IPS-NIHi7 (cell line): Measurements from ENCODE around the gene SLC22A3.
"Not testable (repeated sequence)": the region's sequence is repeated elsewhere in the genome, so short reads cannot be mapped to it uniquely, and the experiment has no call there.

Experiments
- DNase-seq: peaks from one replicate; pipeline ENCODE4 v3.0.0; 2012; ENCODE audit warnings: mixed read lengths; ENCODE audit errors: extremely low spot score

The SLC22A3 gene, protein sequence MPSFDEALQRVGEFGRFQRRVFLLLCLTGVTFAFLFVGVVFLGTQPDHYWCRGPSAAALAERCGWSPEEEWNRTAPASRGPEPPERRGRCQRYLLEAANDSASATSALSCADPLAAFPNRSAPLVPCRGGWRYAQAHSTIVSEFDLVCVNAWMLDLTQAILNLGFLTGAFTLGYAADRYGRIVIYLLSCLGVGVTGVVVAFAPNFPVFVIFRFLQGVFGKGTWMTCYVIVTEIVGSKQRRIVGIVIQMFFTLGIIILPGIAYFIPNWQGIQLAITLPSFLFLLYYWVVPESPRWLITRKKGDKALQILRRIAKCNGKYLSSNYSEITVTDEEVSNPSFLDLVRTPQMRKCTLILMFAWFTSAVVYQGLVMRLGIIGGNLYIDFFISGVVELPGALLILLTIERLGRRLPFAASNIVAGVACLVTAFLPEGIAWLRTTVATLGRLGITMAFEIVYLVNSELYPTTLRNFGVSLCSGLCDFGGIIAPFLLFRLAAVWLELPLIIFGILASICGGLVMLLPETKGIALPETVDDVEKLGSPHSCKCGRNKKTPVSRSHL

DNA sequence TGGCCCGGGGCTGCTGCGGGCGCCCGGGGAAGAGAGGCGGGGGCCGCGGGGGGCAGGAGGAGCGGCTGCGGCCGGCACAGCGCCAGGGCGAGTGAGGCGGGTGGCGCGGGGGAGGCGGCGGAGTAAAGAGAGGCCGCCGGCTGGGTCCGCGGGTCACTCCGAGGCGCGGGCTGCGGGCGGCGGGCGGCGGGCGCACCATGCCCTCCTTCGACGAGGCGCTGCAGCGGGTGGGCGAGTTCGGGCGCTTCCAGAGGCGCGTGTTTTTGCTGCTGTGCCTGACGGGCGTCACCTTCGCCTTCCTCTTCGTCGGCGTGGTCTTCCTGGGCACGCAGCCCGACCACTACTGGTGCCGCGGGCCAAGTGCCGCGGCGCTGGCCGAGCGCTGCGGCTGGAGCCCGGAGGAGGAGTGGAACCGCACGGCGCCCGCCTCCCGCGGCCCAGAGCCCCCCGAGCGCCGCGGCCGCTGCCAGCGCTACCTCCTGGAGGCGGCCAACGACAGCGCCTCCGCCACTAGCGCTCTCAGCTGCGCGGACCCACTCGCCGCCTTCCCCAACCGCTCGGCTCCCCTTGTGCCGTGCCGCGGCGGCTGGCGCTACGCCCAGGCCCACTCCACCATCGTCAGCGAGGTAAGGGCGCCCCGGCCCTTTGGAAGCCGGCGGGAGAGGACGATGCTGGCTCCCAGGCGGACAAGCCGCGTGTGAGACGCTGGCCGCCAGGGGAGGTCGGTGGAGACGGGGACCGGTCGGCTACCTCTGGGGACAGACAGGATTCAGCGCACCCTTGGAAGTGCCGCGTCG is at the start of gene SLC22A3:
SLC22A3 (plus strand) TSS at position 156 of the 797 bp plus-strand sequence; CDS start at position 198, 42 bp downstream.
- peak; percentile 68 for DNase-seq

DNA sequence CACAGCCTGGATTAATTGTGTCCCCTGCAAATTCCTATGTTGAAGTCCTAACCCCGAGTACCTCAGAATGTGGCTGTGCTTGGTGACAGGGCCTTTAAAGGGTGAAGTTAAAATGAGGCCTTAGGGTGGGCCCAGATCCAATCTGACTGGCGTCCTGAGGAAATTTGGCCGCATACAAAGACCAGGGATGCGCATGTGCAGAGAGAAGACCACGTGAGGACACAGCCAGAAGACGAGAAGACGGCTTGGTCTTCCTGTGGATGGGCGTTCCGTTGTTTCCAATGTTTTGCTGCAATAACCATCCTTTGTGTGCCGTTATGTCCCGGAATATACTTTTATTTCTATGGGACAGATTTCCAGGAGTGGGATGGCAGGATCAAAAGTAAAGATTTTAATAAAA is 48.6 kb upstream of the SLC22A3 start:
- no peak for DNase-seq

DNA sequence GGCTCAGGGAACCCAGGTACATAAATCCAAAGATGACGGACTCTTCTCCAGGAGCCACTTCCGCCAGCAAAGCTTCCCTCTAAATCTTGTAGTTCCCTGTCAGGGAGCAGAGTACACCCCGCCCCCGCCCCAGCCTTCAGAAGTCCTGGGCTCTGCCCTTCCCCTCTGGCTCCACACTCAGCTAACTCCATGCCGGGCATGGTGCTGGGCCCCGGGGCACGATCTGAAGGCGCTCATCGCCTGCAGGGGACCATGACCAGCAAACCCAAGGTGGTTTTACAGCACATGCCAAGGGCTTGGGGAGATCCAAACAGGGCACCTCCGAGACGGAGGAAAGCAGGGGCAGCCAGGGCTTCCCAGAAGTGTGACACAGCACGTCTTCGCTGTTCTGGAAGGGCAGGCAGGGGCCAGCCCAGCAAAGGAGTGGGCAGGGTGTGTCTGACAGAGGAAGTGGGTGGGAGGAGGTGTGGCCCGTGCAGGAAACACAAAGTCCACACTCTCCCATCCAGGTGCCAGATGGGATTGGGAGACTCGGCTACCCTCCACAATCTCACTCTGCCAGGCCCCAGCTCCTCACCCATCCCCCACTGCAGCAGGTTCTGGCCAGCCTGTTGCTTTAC is 48.0 kb upstream of the SLC22A3 start:
- DNase-seq = no peak

DNA sequence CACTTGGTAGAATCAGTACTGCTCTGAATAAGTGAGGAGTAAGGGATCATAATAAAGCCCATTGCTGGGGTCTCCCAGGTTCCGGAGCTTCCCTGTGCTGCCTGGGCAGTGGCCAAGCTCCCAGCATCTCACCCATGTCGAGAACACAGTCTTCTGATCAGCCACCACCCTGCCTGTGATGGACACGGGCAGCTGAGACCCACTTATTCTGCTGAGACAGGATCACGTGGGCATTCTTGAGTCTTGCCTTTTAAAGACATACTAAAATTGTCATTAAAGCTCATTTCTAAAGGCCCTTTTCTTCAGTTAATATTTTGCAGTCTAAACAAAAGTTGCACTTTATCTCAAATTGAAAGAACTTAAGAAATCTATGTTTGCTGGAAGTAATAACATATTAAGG is 46.8 kb upstream of the SLC22A3 start:
- DNase-seq = no peak

- not testable (repeated sequence) for DNase-seq
These were observed 45.6 kb upstream of the SLC22A3 start for GRCh38 chr6:160302431-160303082.

DNA sequence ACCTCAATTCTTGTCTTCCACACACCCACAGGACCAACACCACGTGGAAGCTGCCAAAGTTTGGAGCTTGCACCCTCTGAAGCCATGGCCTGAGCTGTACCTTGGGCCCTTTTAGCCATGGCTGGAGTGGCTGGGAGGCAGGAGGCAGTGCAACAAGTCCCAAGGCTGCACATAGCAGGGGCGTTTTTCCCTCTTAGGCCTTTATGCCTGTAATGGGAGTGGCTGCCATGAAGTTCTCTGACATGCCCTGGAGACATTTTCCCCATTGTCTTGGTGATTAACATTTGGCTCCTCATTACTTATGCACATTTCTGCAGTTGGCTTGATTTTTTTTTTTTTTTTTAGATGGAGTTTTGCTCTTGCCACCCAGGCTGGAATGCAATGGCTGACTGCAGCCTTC is 44.4 kb upstream of the SLC22A3 start:
- no peak for DNase-seq

DNA sequence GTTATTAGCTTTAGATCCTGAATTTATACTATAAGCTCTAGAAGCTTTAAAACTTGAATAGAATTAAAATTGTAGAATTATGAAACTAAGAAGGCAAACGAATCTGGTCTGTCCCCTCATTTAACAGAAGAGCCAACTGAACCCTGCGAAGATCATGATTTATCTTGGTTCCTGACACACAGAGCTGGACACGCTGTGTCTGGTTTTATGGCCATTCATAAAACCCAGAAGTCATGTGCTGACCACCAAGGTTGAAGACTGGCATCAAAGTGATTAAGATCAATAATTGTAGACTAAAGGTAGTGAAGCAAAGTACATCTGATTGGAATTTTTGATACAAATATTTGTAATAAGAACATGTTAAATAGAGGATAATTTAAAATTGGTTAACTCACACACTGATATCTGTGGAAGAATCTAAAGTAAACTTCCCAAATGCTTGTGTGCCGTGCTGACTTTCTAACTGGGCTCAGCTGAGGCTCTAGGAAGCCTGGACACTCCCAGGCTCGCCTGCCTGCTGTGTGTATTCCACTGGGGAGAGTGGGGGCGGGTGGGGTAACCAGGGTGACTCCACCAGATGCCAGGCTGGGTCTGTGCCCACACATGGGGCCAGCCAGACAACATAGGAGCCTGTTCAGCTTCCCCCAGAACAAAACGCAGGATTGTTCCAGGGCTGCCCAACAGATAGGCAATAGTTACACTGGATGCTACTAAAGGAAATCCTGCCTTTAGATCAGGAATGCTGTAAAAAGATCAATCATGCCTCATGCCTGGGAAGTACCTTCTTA is 42.1 kb upstream of the SLC22A3 start:
- no peak for DNase-seq

GRCh38 chr6:160309718-160310117 is 38.5 kb upstream of the SLC22A3 start:
- DNase-seq = no peak

GRCh38 chr6:160312900-160313299 is 35.3 kb upstream of the SLC22A3 start:
- no peak for DNase-seq

GRCh38 chr6:160315310-160315709 is 32.9 kb upstream of the SLC22A3 start:
- DNase-seq = no peak

DNA sequence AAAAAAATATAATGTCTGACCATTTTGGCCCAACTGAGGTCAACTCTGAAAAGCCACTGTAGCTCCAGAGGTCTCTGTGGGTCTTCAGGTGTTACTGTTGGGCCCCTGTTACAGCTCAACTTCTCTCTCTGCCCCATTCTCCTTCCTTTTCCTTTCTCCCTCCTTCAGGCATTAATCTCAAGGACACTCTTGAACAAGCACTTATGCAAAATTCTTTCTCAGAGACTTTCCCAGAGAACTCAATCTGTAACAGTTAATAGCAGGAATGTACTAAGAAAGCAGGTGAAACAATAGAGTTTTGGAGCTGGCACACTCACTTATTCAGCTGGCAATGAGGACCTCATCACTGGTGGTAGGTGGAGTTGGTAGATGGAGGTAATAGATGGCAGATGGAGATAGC is 31.9 kb upstream of the SLC22A3 start:
- DNase-seq = no peak

- no peak for DNase-seq
These were observed 28.9 kb upstream of the SLC22A3 start for GRCh38 chr6:160319246-160319645.

DNA sequence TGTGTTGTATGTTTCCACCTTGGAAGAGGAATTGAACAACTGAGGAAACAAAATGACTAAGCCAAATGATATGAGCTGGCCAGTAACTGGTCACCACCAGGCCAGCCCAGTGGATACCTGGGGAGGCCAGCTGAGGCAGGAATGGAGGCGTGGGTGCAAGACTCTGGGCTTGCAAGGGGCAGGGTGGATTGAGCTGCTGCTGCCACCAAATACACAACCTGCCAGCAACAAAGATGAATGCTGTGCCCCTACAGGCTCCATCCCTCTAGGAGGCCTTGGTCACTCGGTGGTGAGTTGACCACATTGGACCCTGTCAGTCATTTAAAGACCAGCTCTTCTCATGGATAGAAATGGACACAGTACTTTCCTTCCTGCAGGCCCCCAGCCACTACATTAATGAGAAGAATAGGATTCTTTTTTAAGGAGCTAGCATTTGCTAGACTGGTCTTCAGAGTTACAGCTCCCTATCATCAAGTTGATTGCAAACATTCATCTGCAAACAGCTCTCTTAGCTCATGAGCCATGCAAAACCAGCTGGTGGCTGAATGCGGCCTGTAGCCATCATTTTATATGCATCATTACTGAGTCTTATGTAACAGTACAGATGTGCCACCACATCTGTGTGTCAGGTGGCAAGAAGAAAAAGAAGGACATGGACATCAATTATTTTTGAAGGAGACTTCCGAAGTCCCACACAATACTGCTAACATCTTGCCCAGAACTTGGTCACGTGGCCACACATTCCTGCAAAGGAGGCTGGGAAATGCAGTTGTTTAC is 26.3 kb upstream of the SLC22A3 start:
- no peak for DNase-seq

DNA sequence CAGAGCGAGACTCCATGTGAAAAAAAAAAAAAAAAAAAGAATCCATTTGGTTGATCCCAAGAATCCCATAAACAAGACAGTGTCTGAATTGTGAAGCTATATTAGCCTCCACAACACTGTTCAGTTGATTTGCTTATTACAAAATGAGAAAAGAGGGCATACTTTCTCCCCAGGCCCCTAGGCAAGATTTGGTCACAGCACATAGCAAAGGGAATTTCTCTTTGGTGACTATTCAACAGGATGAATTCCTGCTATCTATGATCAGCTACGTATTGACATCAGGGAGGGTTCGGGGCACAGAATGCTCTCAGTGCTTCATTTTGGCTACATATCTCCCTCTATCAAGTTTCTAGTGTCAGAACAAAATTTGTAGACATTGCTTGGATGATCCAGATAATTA is 20.2 kb upstream of the SLC22A3 start:
- DNase-seq = no peak

DNA sequence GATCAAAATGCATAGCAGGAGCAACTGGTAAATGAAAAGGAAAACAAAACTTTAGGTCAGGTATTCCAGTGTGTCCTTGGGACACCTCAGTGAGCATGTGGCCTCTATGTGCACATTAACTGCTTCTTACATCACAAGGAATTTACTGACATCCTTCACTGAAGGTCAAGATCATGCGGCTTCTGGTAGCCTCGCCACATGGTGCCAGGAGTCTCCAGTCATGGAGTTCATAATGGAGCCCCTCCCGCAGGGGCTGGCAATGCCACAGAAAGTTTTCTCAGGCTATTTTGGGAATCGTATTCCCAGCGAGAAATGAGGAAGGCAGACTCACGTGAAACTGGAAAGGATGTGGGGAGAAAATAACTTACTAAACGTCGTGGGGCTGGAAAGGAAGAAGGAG is 19.7 kb upstream of the SLC22A3 start:
- DNase-seq = no peak

GRCh38 chr6:160329188-160329587 is 19.0 kb upstream of the SLC22A3 start:
- no peak for DNase-seq

- no peak for DNase-seq
These were observed 17.6 kb upstream of the SLC22A3 start for GRCh38 chr6:160330619-160331018.

DNA sequence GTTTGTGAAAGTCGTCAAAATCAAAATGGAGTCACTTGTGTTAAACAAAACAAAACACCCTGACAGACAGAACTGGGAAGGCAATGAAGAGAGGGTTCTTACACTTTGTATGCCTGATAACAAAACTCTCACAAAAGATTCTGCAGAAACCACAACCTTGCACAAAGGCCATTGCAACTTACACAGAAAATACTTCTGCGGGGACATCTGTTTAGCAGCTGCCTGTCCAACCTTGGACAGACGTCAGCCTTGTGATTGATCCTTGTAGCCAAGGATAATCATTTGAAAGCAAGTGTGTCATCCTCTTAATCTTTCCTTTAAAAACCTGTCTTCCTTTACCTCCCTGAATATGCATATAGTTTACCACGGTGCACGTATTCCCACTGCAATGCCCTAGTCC is 17.0 kb upstream of the SLC22A3 start:
- DNase-seq = no peak

- no peak for DNase-seq
These were observed 16.4 kb upstream of the SLC22A3 start for GRCh38 chr6:160331753-160332152.

DNA sequence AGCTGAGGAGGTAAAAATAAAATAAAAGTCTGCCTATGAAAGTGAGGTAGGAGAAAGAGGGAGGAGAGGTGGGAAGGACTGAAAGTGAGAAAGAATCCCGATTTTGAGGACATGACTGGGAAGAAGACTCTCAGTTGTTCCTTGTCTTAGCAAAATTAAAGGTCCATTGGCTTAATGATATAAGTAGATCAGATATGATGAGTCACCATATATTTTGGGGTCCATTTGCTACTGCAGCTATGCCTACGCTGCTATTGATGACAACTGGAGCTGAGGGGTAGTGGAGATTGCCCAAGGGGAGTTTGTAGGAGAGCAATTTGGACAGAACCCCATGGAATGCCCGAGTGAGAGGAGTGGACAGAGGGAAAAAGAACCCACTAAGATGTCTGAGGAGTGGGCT is 15.1 kb upstream of the SLC22A3 start:
- DNase-seq = no peak
